GM10248 (cell line): ENCODE results near the gene HBD.

Experiments used
- CTCF ChIA-PET: fragments of 300-600 bp; sonication (Branson Sonifier 250); formaldehyde crosslinking; extraction: SDS; loops from one replicate; lab custom pipeline; 2021; ENCODE audit warnings: antibody characterized with exemption; lab: Yijun Ruan, JAX
- POLR2A ChIA-PET: fragments of 350-650 bp; sonication (Branson Sonifier 250); formaldehyde crosslinking; extraction: SDS; loops from one replicate; lab custom pipeline; 2020; ENCODE audit warnings: antibody characterized with exemption; lab: Yijun Ruan, JAX
- DNase-seq: peaks from one replicate; pipeline ENCODE4 v3.0.0; 2012; ENCODE audit errors: extremely low spot score
- CTCF ChIP-seq: IDR thresholded peaks from 2 replicates; pipeline ENCODE4 v1.5.1; 2012; ENCODE audit warnings: mild to moderate bottlenecking, low read depth; ENCODE audit errors: extremely low read depth, missing control alignments, control extremely low read depth

Gene HBD

GRCh38 chr11:5196731-5197130 lies 37.6 kb downstream of the HBD start:
- TF ChIP-seq CTCF, result no peak
- ChIA-PET CTCF (interaction anchor here (1.0 kb wide), 1 partner anchor 174 kb away, joined by 3 read pairs; no protein-coding TSS in a partner anchor), POLR2A (no interaction called here)
- no peak for DNase-seq

GRCh38 chr11:5196067-5196466 lies 38.2 kb downstream of the HBD start:
- TF ChIP-seq CTCF, result no peak
- POLR2A ChIA-PET, result no interaction called here
- CTCF ChIA-PET, result no interaction called here
- no peak for DNase-seq

GRCh38 chr11:5192738-5193137 lies 41.5 kb downstream of the HBD start:
- CTCF ChIA-PET, result no interaction called here
- POLR2A ChIA-PET, result no interaction called here
- TF ChIP-seq CTCF, result no peak
- no peak for DNase-seq

GRCh38 chr11:5188201-5188600 lies 46.1 kb downstream of the HBD start:
- CTCF ChIA-PET, result interaction anchor here (1.0 to 1.6 kb wide), 2 partner anchors 13 to 15 kb away, joined by 3 read pairs; no protein-coding TSS in a partner anchor
- DNase-seq, result no peak
- POLR2A ChIA-PET, result no interaction called here
- no peak for TF ChIP-seq CTCF
